Activated CD4-positive, alpha-beta T cell treated with anti-CD3 and anti-CD28 coated beads, Interleukin-10, Interleukin-2, amounts not matched to agents 100 ng/mL and 50 ng/mL, durations not matched to agents 16 hours and 8 hours (primary cell): ENCODE results near the gene RNF149.
"Not testable (repeated sequence)": the region's sequence is repeated elsewhere in the genome, so short reads cannot be mapped to it uniquely, and the experiment has no call there.

Source experiments
- DNase-seq: peaks from one replicate; pipeline ENCODE4 v3.0.0-alpha.2; 2020

Gene RNF149, protein sequence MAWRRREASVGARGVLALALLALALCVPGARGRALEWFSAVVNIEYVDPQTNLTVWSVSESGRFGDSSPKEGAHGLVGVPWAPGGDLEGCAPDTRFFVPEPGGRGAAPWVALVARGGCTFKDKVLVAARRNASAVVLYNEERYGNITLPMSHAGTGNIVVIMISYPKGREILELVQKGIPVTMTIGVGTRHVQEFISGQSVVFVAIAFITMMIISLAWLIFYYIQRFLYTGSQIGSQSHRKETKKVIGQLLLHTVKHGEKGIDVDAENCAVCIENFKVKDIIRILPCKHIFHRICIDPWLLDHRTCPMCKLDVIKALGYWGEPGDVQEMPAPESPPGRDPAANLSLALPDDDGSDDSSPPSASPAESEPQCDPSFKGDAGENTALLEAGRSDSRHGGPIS

DNA sequence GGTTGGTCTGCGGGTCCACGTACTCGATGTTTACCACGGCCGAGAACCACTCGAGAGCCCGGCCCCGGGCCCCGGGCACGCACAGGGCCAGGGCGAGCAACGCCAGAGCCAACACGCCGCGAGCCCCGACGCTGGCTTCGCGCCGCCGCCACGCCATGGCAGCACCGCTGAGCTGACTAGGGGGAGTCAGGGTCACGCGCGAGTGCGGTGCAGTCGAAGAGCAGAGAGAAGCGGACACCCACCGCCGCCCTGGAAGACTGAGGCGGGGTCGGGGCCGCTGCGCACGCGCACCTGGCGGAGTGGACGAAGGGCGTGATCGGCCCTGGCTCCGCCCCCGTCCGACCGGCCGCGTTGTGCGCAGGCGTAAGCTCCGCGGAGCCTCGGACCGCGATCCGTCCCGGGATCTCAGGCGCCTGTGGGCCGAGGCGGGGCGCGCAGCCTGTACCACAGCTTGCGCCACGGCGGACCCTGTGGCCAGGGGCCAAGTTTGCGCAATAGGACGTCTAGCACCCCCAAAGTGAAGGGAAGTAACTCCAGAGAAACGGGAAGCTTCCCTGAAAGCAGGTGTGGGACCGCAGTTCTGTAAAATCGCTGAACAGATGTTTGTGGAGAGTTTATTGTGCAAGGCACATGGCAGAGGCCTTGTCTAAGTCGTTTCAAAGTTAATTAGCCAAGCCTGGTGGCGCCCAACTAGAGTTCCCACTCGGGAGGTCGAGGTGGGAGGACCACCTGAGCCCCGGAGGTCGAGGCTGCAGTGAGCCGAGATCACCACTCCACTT, at the start of gene RNF149:
TSS of gene RNF149 (minus strand) at position 270 of the 779 bp plus-strand sequence. CDS start at position 157, 113 bp downstream.
- DNase-seq = peak; percentile 94

DNA sequence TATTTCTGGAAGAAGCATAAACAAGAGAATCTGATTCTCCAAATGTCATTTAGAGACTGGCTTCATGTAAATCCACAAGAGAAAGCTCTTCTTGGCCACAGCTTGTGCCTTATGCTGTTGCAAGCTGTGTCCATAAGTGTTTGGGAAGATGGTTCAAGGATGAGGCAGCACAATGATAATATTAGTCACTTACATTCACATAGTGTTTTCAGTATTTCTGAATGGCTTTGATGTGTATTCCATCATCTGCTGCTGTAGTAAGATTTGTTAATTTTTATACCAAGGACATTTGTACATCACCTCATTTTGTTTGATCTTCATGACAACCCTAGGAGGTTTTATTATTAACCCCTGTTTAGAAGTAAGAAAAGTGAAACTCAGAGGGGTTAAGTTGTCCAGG, 48.9 kb upstream of the RNF149 start:
- no peak for DNase-seq

- no peak for DNase-seq
These were observed 48.0 kb upstream of the RNF149 start for GRCh38 chr2:101356521-101356920.

DNA sequence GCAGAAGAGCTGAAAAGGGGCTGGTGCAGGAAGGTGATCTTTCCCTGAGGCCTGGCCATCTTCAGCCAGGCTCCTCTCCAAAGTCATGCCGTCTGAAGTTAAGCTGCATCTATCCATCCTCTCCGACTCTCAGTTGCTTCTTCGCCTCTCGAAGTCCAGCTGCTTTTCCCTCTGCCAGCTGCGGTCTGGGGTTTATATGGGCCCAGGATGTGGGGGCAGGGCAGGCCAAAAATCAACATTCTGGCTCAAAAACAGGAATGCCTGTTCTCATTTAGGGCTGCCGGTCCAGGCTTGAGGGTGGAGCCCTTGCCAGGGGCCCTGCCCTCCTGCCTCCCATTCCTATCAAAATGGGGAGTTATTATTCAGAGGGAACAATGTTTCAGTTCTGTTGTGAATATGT, 47.6 kb upstream of the RNF149 start:
- DNase-seq = no peak

- DNase-seq = no peak
These were observed 47.0 kb upstream of the RNF149 start for GRCh38 chr2:101355401-101356054.

DNA sequence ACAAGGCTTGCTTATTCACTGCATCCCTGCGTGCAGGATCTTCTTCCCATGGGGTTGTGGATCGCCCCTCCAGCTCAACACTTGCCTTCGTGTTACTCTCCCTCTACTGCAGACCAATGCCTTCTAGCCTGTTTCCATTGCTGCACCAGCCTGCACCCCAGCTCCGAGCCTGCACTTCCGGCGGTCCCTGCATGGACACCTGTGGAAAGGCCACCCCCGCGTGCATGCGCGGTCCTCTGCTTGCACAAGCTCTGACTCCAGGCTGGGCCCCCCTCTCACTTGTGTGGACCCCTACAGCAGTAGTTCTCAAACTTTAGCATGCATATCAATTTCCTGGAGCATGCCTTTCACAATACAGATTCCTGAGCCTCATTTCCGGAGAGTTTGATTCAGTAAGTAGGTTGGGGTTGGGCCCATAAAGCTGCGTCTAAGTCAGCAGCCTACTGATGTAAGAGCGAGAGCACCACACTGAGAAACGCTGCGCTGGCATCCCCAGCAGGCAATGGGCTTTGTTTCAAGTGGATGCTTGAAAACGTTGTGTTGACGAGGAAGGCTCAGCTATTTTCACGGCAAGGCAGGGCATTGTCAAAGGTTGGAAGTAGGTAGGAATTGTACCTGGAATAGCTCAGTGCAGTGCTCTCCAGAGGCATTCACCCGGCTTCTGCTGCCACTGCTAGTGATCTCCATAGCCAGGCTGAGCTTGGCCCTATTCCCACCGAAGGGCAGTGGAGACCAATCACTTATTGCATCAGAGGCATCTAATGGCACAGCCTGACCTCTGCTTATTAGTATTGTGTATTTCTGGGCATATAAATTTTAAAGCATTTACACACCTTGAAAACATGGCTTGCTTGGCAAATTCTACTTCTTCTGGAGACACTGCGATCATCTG, 46.2 kb upstream of the RNF149 start:
- no peak for DNase-seq

- DNase-seq = not testable (repeated sequence)
These were observed 44.1 kb upstream of the RNF149 start for GRCh38 chr2:101352631-101353030.

- DNase-seq = no peak
These were observed 42.7 kb upstream of the RNF149 start for GRCh38 chr2:101351207-101351606.

DNA sequence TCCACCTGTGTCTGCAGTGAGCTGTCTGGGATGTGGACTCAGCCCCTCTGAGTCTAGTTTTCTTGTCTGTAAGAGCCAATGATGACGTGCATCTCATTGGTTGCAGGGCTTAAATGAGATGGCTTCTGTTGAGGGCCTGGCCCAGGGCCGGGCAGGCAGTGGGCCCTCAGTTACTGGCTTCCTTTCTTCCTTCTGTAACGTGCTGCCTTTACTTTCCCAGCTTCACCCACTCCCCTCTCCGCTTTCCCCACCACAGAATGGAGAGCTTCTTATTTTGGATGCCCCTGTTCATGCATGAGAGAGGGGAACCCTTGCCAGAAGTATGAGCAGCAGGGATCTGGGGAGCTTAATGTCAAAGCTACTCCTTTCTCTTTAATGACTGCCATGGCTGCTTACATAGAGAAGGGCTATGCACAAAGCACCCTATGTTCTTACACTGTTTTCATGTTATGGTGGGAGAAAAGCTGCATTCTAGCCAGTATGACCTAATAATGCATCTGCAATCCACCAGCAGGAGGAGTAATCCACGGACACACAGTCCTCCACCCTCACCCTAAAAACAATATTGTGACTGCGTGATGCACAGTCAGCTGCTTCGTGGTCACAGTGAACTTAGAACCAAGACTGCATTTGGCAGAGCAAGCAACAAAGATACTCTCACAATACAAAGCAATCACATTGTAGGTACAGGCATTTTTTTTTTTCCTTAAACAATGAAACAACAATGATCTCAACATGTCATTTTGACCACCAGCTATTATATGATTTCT, 41.6 kb upstream of the RNF149 start:
- DNase-seq = no peak

- no peak for DNase-seq
These were observed 40.4 kb upstream of the RNF149 start for GRCh38 chr2:101348883-101349282.

DNA sequence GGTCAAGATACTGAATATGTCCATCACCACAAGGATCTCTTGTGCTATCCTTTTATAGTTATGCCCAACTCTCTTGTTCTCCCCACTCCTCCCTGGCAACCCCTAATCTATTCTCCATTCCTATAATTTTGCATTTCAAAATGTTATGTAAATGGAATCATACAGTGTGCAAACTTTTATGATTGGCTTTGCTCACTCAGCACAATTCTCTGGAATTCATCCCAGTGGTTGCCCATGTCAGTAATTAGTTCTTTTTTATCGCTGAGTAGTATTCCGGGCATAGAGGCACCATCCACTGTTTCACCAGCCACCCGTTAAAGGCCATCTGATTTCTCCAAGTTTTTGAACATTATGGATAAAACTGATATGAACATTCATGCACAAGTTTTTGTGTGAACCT, 38.4 kb upstream of the RNF149 start:
- no peak for DNase-seq

DNA sequence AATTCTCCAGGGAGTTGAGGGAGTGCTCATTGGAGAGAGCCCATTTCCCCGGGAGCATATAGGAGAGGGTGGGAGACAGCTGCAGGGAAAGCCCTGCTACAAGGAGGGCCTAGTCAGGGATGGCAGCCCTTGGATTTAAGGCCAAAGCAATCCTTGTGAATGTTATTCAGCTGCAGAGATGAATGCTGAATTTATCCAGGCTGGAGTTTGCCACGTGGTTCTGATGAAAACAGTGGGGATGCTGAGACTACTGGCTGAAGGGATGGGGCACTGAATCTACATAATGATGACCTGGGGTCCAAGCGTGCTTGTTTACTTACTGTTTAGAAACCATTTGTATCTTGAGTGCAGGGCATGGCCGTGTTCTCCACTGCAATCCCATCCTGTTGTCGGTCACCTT, 35.6 kb upstream of the RNF149 start:
- no peak for DNase-seq

DNA sequence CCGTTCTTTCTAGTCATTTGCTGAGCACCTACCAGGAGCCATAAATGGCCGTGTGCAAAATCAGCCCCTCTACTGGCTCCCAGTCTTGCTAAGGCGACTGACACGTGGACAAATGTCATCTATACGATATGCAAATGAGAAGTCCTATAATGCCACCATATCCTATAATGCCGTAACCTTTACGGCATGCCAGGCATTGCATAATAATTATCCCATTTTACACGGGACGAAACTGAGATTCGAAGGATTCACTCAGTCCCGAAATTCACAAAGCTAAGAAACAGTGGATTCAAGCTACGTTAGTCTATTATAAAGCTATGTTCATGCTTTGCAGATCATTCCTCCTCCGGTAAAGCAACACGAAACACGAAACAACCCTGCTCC, 34.1 kb upstream of the RNF149 start:
- DNase-seq = no peak

GRCh38 chr2:101341901-101342624, 33.6 kb upstream of the RNF149 start:
- DNase-seq = peak; percentile 70

DNA sequence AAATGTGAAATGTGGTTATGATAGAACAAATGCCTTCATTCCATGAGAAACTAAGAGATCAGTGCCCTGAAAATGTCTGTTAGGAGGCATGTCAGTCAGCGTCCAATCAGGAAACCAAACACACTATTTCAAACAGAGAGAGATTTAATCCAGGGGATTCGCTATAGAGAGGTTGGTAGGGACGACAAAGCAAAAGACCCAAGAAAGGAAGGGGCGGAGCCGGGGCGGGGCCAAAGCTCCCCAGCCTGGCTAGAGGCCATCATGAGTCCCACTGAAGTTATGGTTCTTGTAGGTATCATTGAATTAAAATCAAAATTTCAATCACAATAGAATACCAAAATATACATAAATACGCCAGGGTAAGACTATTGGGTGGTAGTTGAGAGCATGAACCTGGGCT, 32.9 kb upstream of the RNF149 start:
- peak; percentile 29 for DNase-seq

DNA sequence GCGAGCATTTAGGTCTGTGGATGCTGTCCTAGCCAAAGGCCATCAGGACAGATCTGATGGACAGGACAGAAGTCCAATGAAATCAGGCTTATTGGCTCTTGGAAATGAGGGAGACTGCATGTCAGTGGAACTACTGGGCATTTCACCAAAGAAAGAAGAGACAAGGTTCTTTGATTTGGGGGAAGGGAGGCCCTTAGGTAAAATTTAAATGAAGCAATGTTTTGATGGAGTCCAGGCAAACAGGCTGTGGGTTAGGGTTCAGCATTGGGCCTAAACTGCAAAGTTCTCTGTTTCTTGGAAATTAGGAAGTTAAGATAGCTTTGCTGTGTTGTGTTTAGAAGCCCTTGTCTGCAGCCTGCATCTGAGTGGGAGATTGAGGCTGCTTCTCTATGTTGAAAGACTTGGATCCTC, 31.6 kb upstream of the RNF149 start:
- DNase-seq = no peak

GRCh38 chr2:101339266-101339880, 30.9 kb upstream of the RNF149 start:
- DNase-seq = no peak

GRCh38 chr2:101337877-101338276, 29.4 kb upstream of the RNF149 start:
- no peak for DNase-seq

GRCh38 chr2:101332885-101333766, 24.6 kb upstream of the RNF149 start:
- no peak for DNase-seq

DNA sequence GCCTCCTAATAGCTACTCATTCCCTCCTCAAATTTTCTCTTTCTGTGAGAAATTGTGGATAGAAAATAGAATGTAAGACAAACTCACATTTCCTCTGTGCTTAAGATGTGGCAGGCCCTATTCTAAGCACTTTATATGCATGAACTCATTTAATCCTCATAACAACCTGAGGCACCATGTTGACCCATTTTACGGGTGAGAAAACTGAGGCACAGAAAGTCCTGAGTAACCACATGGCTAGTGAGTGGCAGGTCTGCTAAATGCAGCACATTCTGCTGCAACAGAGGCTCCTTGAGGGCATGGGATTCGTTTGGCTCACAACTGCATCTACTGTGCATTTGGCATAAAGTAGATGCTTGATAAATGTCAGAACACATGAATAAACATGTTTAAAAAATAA, 22.7 kb upstream of the RNF149 start:
- DNase-seq = no peak
